ENCODE results near the gene MCHR1. TPM values are rescaled to one million over a fixed set of nuclear protein-coding genes. Genes with fewer than 3 reads are reported as not detected.
A peak's percentile ranks its signal among the peaks of the same experiment; 100 is the strongest.

Gene MCHR1
- total and polyA plus RNA-seq, 2 of the 4 experiments (the other 2 are of a cell fraction), result 1.4 to 3.2 TPM

DNA sequence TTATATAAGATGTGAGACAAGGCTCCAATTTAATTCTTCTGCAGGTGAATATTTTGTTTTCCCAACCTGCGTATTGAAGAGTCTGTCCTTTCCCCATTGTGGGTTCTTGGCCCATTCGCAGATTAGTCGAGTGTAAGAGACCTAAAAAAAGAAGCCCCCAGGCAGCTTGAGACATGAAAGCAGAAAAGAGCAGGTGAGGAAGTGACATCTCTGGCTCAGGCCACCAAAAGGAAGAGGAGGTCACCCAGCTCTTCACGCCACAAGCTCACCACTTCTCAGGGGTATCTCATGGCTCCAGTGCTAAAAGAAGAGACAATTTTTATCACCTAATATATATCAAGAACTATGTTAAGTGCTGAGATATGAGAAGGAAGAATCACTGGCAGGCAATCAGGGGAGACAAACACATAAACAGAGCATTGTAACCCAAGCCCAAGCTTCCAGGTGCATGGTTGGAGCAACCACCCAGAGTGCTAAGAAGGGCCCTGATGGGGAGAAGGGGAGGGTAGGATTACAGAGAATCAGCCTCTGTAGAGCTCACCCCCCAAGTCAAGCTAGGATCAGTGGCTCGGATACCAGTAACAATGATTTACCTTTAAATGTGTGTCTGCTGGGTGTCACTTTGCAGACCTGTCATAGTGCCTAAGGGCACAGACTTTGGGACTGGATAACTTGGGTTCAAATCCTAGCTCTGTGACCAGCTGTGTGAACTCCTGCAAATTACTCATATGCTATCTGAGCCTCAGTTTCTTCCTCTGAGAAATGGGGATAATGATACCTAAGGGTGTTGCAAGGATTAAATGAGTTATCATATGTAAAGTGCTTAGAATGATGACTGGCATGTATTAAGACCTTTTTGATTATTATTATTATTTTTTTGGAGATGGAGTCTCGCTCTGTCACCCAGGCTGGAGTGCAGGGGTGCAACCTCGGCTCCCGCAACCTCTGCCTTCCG is 39.2 kb downstream of the MCHR1 start:
- Histone ChIP-seq H3K9me3 (ENCODE audit: control insufficient read depth, insufficient read depth, low read length) (no peaks in the 10 kb centered on the region), H4K91ac (ENCODE audit: insufficient read depth, low read depth, low read length) (no peak overlapping the region), H3K9ac (ENCODE audit: low read depth, low read length) (no peak overlapping the region), H2AK5ac (ENCODE audit: low read depth, low read length) (no peak overlapping the region), H2BK20ac (ENCODE audit: low read depth, low read length) (no peak overlapping the region), H4K8ac (ENCODE audit: low read depth in 2 of 2, low read length in 2 of 2) (no peak overlapping the region), H3K4me1 (ENCODE audit: control insufficient read depth, insufficient read depth, low read length) (peaks cover 10% of the 10 kb centered on the region), H3K27ac (ENCODE audit: insufficient read depth, low read length) (no peak overlapping the region), H3K18ac (ENCODE audit: low read depth, low read length) (no peak overlapping the region), H3K56ac (ENCODE audit: extremely low read depth, insufficient read depth, low read length) (no peak overlapping the region), H3K9me1 (ENCODE audit: insufficient read depth, low read length) (peaks cover 14% of the 10 kb centered on the region; the same call in 1 of the 2 replicates), H4K5ac (ENCODE audit: low read depth, low read length) (no peak overlapping the region), H3K4me3 (ENCODE audit: insufficient read depth, low read depth, low read length) (no peak overlapping the region), H2BK5ac (ENCODE audit: low read depth, low read length, poor library complexity, severe bottlenecking) (no peak overlapping the region), H4K20me1 (ENCODE audit: insufficient read depth, low read length) (no peaks in the 10 kb centered on the region), H2AFZ (replicated peaks; ENCODE audit: low read length, poor library complexity) (no peak overlapping the region), H3K14ac (replicated peaks; ENCODE audit: low read depth, low read length) (peak overlapping the region; percentile 46), H3K4ac (ENCODE audit: low read depth, low read length) (no peak overlapping the region; the same call in 1 of the 2 replicates), H2BK15ac (ENCODE audit: low read depth, low read length) (no peak overlapping the region), H3K79me1 (ENCODE audit: low read depth in 1 of 2, low read length in 2 of 2) (no peaks in the 10 kb centered on the region), H2BK120ac (ENCODE audit: low read depth, low read length) (no peak overlapping the region; the same call in 1 of the 2 replicates), H2AK9ac (replicated peaks; ENCODE audit: low read depth, low read length, poor library complexity) (no peak overlapping the region), H3K36me3 (ENCODE audit: control insufficient read depth, insufficient read depth, low read length) (no peaks in the 10 kb centered on the region), H3K4me2 (ENCODE audit: low read depth, low read length) (no peak overlapping the region), H3K23ac (ENCODE audit: low read depth, low read length) (no peak overlapping the region), H3K27me3 (ENCODE audit: control insufficient read depth, insufficient read depth, low read length) (no peaks in the 10 kb centered on the region)
- intact Hi-C loops (cut with micrococcal nuclease), result no loop called here
- no TSS peak for BruUV-seq (replicated peaks)
- ChIA-PET CTCF (no interaction called here), POLR2A (ENCODE audit: unreplicated experiment) (no interaction called here)
- TF ChIP-seq RAD21 (IDR thresholded peaks at IDR 0.05; ENCODE audit: low read length), result no peak
- TF ChIP-seq SMC3 (IDR thresholded peaks at IDR 0.05; ENCODE audit: low read depth, low read length), result no peak
- no peak for TF ChIP-seq MAZ (IDR thresholded peaks at IDR 0.05; ENCODE audit: borderline replicate concordance, low read depth, low read length)
- TF ChIP-seq MAFK (IDR thresholded peaks at IDR 0.05; ENCODE audit: low read depth, low read length), result no peak
- TF ChIP-seq CEBPB (IDR thresholded peaks at IDR 0.05; ENCODE audit: low read depth, low read length), result no peak
- TF ChIP-seq FOS (IDR thresholded peaks at IDR 0.05; ENCODE audit: low read depth, low read length), result no peak
- TF ChIP-seq MXI1 (IDR thresholded peaks at IDR 0.05; ENCODE audit: borderline replicate concordance, low read depth, low read length), result no peak
- no peak for TF ChIP-seq POLR2A (IDR thresholded peaks at IDR 0.05; ENCODE audit: low read depth, low read length)
- no peak for TF ChIP-seq NFE2L2 (IDR thresholded peaks at IDR 0.05; ENCODE audit: low read depth, low read length)
- DNase-seq (no peak), ATAC-seq (ENCODE audit: low read depth) (no peak)
- in situ Hi-C loops (cut with MboI; ENCODE audit: low sequenced_read_pairs), result no loop called here
- dilution Hi-C loops (cut with HindIII; ENCODE audit: low sequenced_read_pairs, unreplicated experiment), result no loop called here
- WGBS, 2 experiments (ENCODE audit: extremely low coverage in 2 of 2, insufficient read length in 1 of 2), result 100% methylated on average over 2 of the region's 9 CpGs; no CpG with 5 or more reads in 1 of the 2 experiments
